Measurements from ENCODE around the gene LBX2.

GRCh38 chr2:74464406-74464805 lies 35.0 kb downstream of the LBX2 start:
- TF ChIP-seq CTCF (IDR thresholded peaks at IDR 0.05): no peak
- no peak for TF ChIP-seq EP300 (IDR thresholded peaks at IDR 0.05)
- TF ChIP-seq POLR2AphosphoS5 (IDR thresholded peaks at IDR 0.05): no peak
- no peak for TF ChIP-seq POLR2A (IDR thresholded peaks at IDR 0.05; ENCODE audit: low read depth)

All from esophagus muscularis mucosa (tissue), 4 donors.